H1 (cell line): ENCODE results near the gene NCAM1. TPM values are rescaled to one million over a fixed set of nuclear protein-coding genes. Genes with fewer than 3 reads are reported as not detected.

Experiments used
- CTCF ChIA-PET: fragments of 300-600 bp; sonication (Branson Sonifier 250); formaldehyde crosslinking; loops from one replicate; lab custom pipeline; 2021; ENCODE audit not compliant: partially characterized antibody; lab: Charles Lee
- POLR2A ChIA-PET: fragments of 300-600 bp; sonication (Branson Sonifier 250); formaldehyde crosslinking; loops from one replicate; lab custom pipeline; 2021; ENCODE audit warnings: inconsistent platforms; ENCODE audit not compliant: partially characterized antibody; lab: Charles Lee
- DNase-seq, 2 experiments: peaks; one replicate each; pipeline versions ENCODE4 v3.0.0 to v3.0.0-alpha.2; 2010 to 2022; ENCODE audit warnings: low spot score in 2 of 2, low read depth in 1 of 2, mixed read lengths in 1 of 2
- FAIRE-seq: peaks from 2 replicates; lab custom pipeline; 2011; peaks lifted over from hg19 to GRCh38; lab: Jason Lieb, UNC
- H2AFZ ChIP-seq: 2 replicates; pipeline ENCODE4 v1.8.1; 2012; ENCODE audit warnings: low read length, inconsistent platforms
- H2AK5ac ChIP-seq: 2 replicates; pipeline ENCODE4 v1.6.1; 2013; ENCODE audit warnings: low read depth, low read length
- H2BK120ac ChIP-seq: replicated peaks from 2 replicates; pipeline ENCODE3; 2013; ENCODE audit warnings: low read depth, low read length, inconsistent platforms
- H2BK12ac ChIP-seq: 2 replicates; pipeline ENCODE4 v1.6.1; 2013; ENCODE audit warnings: low read depth, low read length
- H2BK15ac ChIP-seq: 2 replicates; pipeline ENCODE4 v1.6.1; 2013; ENCODE audit warnings: low read length
- H2BK20ac ChIP-seq: 2 replicates; pipeline ENCODE4 v1.6.1; 2013; ENCODE audit warnings: low read length
- H2BK5ac ChIP-seq: 2 replicates; pipeline ENCODE4 v1.6.1; 2013; ENCODE audit warnings: low read depth, low read length
- H3K14ac ChIP-seq: 2 replicates; pipeline ENCODE4 v1.6.1; 2013; ENCODE audit warnings: inconsistent platforms; ENCODE audit not compliant: insufficient read length
- H3K18ac ChIP-seq: 2 replicates; pipeline ENCODE4 v1.6.1; 2013; ENCODE audit warnings: low read length; ENCODE audit errors: extremely low read depth
- H3K23ac ChIP-seq: 2 replicates; pipeline ENCODE4 v1.6.1; 2013; ENCODE audit warnings: inconsistent platforms; ENCODE audit not compliant: insufficient read length
- H3K23me2 ChIP-seq: 2 replicates; pipeline ENCODE4 v1.6.1; 2013; ENCODE audit warnings: low read depth, low read length
- H3K27ac ChIP-seq: 2 replicates; pipeline ENCODE4 v1.6.1; 2011; ENCODE audit warnings: low read depth, low read length, inconsistent platforms
- H3K27me3 ChIP-seq, 4 experiments: replicated peaks in 1 of 4; 1 replicate in 1 of 4; 2 replicates in 3 of 4; pipeline versions ENCODE4 v1.6.1 to v1.8.1; 2011 to 2013; ENCODE audit warnings: low read length in 3 of 4, mild to moderate bottlenecking in 3 of 4, inconsistent platforms in 2 of 4, mixed read lengths in 2 of 4, moderate library complexity in 1 of 4; ENCODE audit not compliant: control insufficient read depth in 3 of 4, insufficient read depth in 3 of 4; ENCODE audit errors: extremely low read depth in 1 of 4
- H3K36me3 ChIP-seq, 4 experiments: 2 replicates each; pipeline versions ENCODE4 v1.6.1 to v1.8.1; 2011 to 2013; ENCODE audit warnings: mild to moderate bottlenecking in 4 of 4, low read length in 3 of 4, moderate library complexity in 2 of 4, control low read depth in 1 of 4, inconsistent platforms in 1 of 4; ENCODE audit not compliant: insufficient read depth in 4 of 4, control insufficient read depth in 2 of 4
- H3K4ac ChIP-seq: replicated peaks from 2 replicates; pipeline ENCODE3; 2013; ENCODE audit warnings: low read length, low read depth, mixed read lengths, inconsistent platforms; ENCODE audit not compliant: insufficient read length
- H3K4me1 ChIP-seq, 4 experiments: replicated peaks in 1 of 4; 1 replicate in 1 of 4; 2 replicates in 3 of 4; pipeline versions ENCODE4 v1.6.1 to v1.8.1; 2011 to 2013; ENCODE audit warnings: low read length in 3 of 4, inconsistent platforms in 2 of 4, mixed read lengths in 1 of 4; ENCODE audit not compliant: insufficient read depth in 4 of 4, control insufficient read depth in 3 of 4
- H3K4me2 ChIP-seq, 2 experiments: 2 replicates each; pipeline versions ENCODE4 v1.6.1 to v1.8.1; 2011 to 2013; ENCODE audit warnings: low read depth in 2 of 2, low read length in 2 of 2, control low read depth in 1 of 2, inconsistent platforms in 1 of 2, mild to moderate bottlenecking in 1 of 2; ENCODE audit not compliant: insufficient read depth in 1 of 2
- H3K4me3 ChIP-seq, 4 experiments: fragments of 200-600, 300-600 bp in 1 of 4; sonication (generic), shearing (Covaris generic), sonication (Bioruptor Twin) in 1 of 4; 2 replicates each; pipeline versions ENCODE4 v1.5.1 to v1.8.1; 2011 to 2016; ENCODE audit warnings: low read length in 4 of 4, low read depth in 3 of 4, control low read depth in 2 of 4, inconsistent platforms in 2 of 4, mild to moderate bottlenecking in 2 of 4, mixed read lengths in 1 of 4, moderate library complexity in 1 of 4; ENCODE audit not compliant: insufficient read depth in 2 of 4; ENCODE audit errors: extremely low read depth in 1 of 4
- H3K56ac ChIP-seq: replicated peaks from 2 replicates; pipeline ENCODE3; 2013; ENCODE audit warnings: low read depth, mild to moderate bottlenecking, mixed read lengths, low read length, inconsistent platforms; ENCODE audit not compliant: insufficient read length
- H3K79me1 ChIP-seq: 2 replicates; pipeline ENCODE4 v1.6.1; 2013; ENCODE audit warnings: low read depth, low read length, control low read depth
- H3K79me2 ChIP-seq, 2 experiments: 2 replicates each; pipeline versions ENCODE4 v1.6.1 to v1.8.1; 2012 to 2013; ENCODE audit warnings: low read length in 2 of 2, mild to moderate bottlenecking in 2 of 2, inconsistent platforms in 1 of 2; ENCODE audit not compliant: insufficient read depth in 2 of 2, control insufficient read depth in 1 of 2
- H3K9ac ChIP-seq, 4 experiments: replicated peaks in 1 of 4; 1 replicate in 1 of 4; 2 replicates in 3 of 4; pipeline versions ENCODE4 v1.6.1 to v1.8.1; 2011 to 2013; ENCODE audit warnings: low read depth in 3 of 4, low read length in 3 of 4, control low read depth in 2 of 4, mild to moderate bottlenecking in 2 of 4, moderate library complexity in 2 of 4, inconsistent platforms in 1 of 4; ENCODE audit errors: extremely low read depth in 1 of 4
- H3K9me3 ChIP-seq, 2 experiments: 2 replicates each; pipeline versions ENCODE4 v1.6.1 to v1.8.1; 2012 to 2013; ENCODE audit warnings: mild to moderate bottlenecking in 2 of 2, moderate library complexity in 2 of 2, control low read depth in 1 of 2, inconsistent platforms in 1 of 2, low read depth in 1 of 2, low read length in 1 of 2, mixed read lengths in 1 of 2; ENCODE audit not compliant: insufficient read depth in 2 of 2
- H4K20me1 ChIP-seq, 2 experiments: replicated peaks in 1 of 2; 2 replicates each; pipeline versions ENCODE3 to v1.8.1; 2011 to 2013; ENCODE audit warnings: inconsistent platforms in 2 of 2, low read length in 2 of 2, mild to moderate bottlenecking in 1 of 2; ENCODE audit not compliant: insufficient read depth in 2 of 2, control insufficient read depth in 1 of 2
- H4K5ac ChIP-seq: 2 replicates; pipeline ENCODE4 v1.6.1; 2013; ENCODE audit warnings: low read length, low read depth, mixed read lengths, inconsistent platforms; ENCODE audit not compliant: insufficient read length
- H4K8ac ChIP-seq: 2 replicates; pipeline ENCODE4 v1.8.0; 2013; ENCODE audit warnings: mild to moderate bottlenecking, moderate library complexity, low read length, inconsistent platforms; ENCODE audit not compliant: insufficient read depth; ENCODE audit errors: extremely low read depth
- H4K91ac ChIP-seq: replicated peaks from 2 replicates; pipeline ENCODE3; 2013; ENCODE audit warnings: low read length, mixed read lengths, inconsistent platforms; ENCODE audit not compliant: insufficient read length
- ATF2 ChIP-seq: IDR thresholded peaks from 2 replicates; pipeline ENCODE4 v1.6.1; 2012; ENCODE audit warnings: low read length, inconsistent platforms
- BRCA1 ChIP-seq: IDR thresholded peaks from 2 replicates; pipeline ENCODE4 v1.6.1; 2012; ENCODE audit warnings: low read depth, low read length, improper control_type of control experiment
- EGR1 ChIP-seq: IDR thresholded peaks from 2 replicates; pipeline ENCODE4 v1.6.1; 2011; ENCODE audit warnings: low read depth, low read length, borderline replicate concordance
- EP300 ChIP-seq, 2 experiments: IDR thresholded peaks; 1 replicate in 1 of 2; 2 replicates in 1 of 2; pipeline ENCODE4 v1.6.1; 2011 to 2012; ENCODE audit warnings: low read depth in 2 of 2, low read length in 2 of 2, mild to moderate bottlenecking in 2 of 2, borderline replicate concordance in 1 of 2, inconsistent platforms in 1 of 2, moderate library complexity in 1 of 2
- GABPA ChIP-seq: IDR thresholded peaks from 2 replicates; pipeline ENCODE4 v1.6.1; 2011; ENCODE audit warnings: mild to moderate bottlenecking, low read length, moderate library complexity, borderline replicate concordance; ENCODE audit not compliant: insufficient read depth
- MAX ChIP-seq: IDR thresholded peaks from 2 replicates; pipeline ENCODE4 v1.6.1; 2012; ENCODE audit warnings: inconsistent platforms
- PHF8 ChIP-seq: fragments of 200-600 bp; sonication (generic); conservative IDR thresholded peaks from 2 replicates; pipeline ENCODE4 v1.7.1; 2012; ENCODE audit warnings: low read depth, mild to moderate bottlenecking, inconsistent platforms, low read length, moderate library complexity
- RAD21 ChIP-seq, 2 experiments: IDR thresholded peaks in 1 of 2; conservative IDR thresholded peaks in 1 of 2; 2 replicates each; pipeline ENCODE4 v1.6.1; 2011; ENCODE audit warnings: low read depth in 2 of 2, low read length in 2 of 2, improper control_type of control experiment in 1 of 2, inconsistent platforms in 1 of 2, mild to moderate bottlenecking in 1 of 2, moderate library complexity in 1 of 2
- SP1 ChIP-seq: IDR thresholded peaks from 2 replicates; pipeline ENCODE4 v1.6.1; 2011; ENCODE audit warnings: low read depth, low read length
- SRF ChIP-seq: IDR thresholded peaks from 2 replicates; pipeline ENCODE4 v1.6.1; 2011; ENCODE audit warnings: mild to moderate bottlenecking, low read depth, low read length, moderate library complexity
- TBP ChIP-seq: IDR thresholded peaks from 2 replicates; pipeline ENCODE4 v1.6.1; 2011; ENCODE audit warnings: low read depth, low read length, improper control_type of control experiment
- ZNF274 ChIP-seq: IDR thresholded peaks from 2 replicates; pipeline ENCODE4 v1.7.0; 2012; ENCODE audit warnings: low read length, borderline replicate concordance; ENCODE audit errors: extremely low read depth
- WGBS, 2 experiments: shearing (Covaris generic) in 1 of 2; methylation state at CpG; one replicate each; pipeline versions ENCODE4 v1.1.6 to v1.1.7; 2013 to 2015; ENCODE audit warnings: low lambda C conversion rate in 2 of 2, mixed read lengths in 2 of 2, inconsistent platforms in 1 of 2, low coverage in 1 of 2, missing lambda C conversion rate in 1 of 2; ENCODE audit not compliant: insufficient replicate concordance in 2 of 2, insufficient coverage in 1 of 2, insufficient read length in 1 of 2; ENCODE audit errors: extremely low coverage in 1 of 2, missing lambda C conversion rate in 1 of 2; 5-methylcytosine and 5-hydroxymethylcytosine counted together
- polyA plus RNA-seq, 7 experiments: library from polyadenylated mRNA; depleted of rRNA in 3 of 7; stranded (reverse) in 5 of 7; unstranded in 2 of 7; fragments of >200 nt in 5 of 7; fragments of 200-250 nt in 2 of 7; gene quantifications; 1 replicate in 5 of 7; 2 replicates in 1 of 7; 4 replicates in 1 of 7; pipeline versions ENCODE4 v1.2.1 to v1.2.3, GENCODE V29; 2011 to 2013; ENCODE audit warnings: missing spikeins in 2 of 7, mixed read lengths in 2 of 7
- total RNA-seq: library from RNA; stranded (reverse); fragmentation: NEBNext Ultra II Directional; extraction: Animal tissue kit (Norgen Biotek cat#: 25700); gene quantifications from 2 replicates; pipeline ENCODE4 v1.2.1, GENCODE V29; 2021

Gene NCAM1
- total and polyA plus RNA-seq, 2 of the 8 experiments (the other 6 are each of a cell fraction or from before 2014, with no cell fraction given), result 3.1 to 4.3 TPM

- FAIRE-seq, result no peak
- Histone ChIP-seq H4K5ac (no peak overlapping the region), H2AK5ac (no peak overlapping the region), H3K9ac (no peak overlapping the region), H2BK20ac (no peak overlapping the region), H3K56ac (no peak overlapping the region), H2BK15ac (no peak overlapping the region), H3K4me1 (peaks cover 0 to 3% (median 0%) of the 10 kb centered on the region in 4 experiments; a peak in 1 of 7 replicates), H3K23ac (no peak overlapping the region), H3K27me3 (no peaks in the 10 kb centered on the region), H3K36me3 (no peaks in the 10 kb centered on the region), H3K4me2 (no peak overlapping the region), H3K18ac (no peak overlapping the region), H3K79me1 (no peaks in the 10 kb centered on the region), H4K20me1 (no peaks in the 10 kb centered on the region), H2BK12ac (no peak overlapping the region), H4K91ac (no peak overlapping the region), H2AFZ (no peak overlapping the region), H3K14ac (no peak overlapping the region), H4K8ac (peak overlapping the region; percentile 72; the same call in 1 of the 2 replicates), H3K4me3 (no peak overlapping the region), H2BK5ac (no peak overlapping the region), H3K79me2 (no peaks in the 10 kb centered on the region), H3K27ac (no peak overlapping the region), H2BK120ac (no peak overlapping the region), H3K4ac (no peak overlapping the region), H3K9me3 (no peaks in the 10 kb centered on the region), H3K23me2 (no peaks in the 10 kb centered on the region)
- WGBS, 2 experiments, result 95% methylated on average over 13 of the region's 13 CpGs; no CpG with 5 or more reads in 1 of the 2 experiments
- POLR2A ChIA-PET, result no interaction called here
- no peak for DNase-seq
- CTCF ChIA-PET, result interaction anchor here (1.4 to 1.5 kb wide), 2 partner anchors 21 to 700 kb away, joined by 3 read pairs; no protein-coding TSS in a partner anchor
- no peak for TF ChIP-seq RAD21 (IDR thresholded peaks at IDR 0.05 in 1 of 2, conservative IDR thresholded peaks at IDR 0.05 in 1 of 2; ENCODE audit: low read depth in 2 of 2, low read length in 2 of 2)
- TF ChIP-seq PHF8, result no peak
- TF ChIP-seq BRCA1, result no peak
- no peak for TF ChIP-seq EP300 (IDR thresholded peaks at IDR 0.05; ENCODE audit: borderline replicate concordance in 1 of 2, low read depth in 2 of 2, low read length in 2 of 2)
- no peak for TF ChIP-seq EGR1
- TF ChIP-seq ATF2, result no peak
- TF ChIP-seq SP1, result no peak
- no peak for TF ChIP-seq ZNF274
- no peak for TF ChIP-seq TBP
- no peak for TF ChIP-seq GABPA
- TF ChIP-seq SRF, result no peak
- no peak for TF ChIP-seq MAX
Measured at GRCh38 chr11:113270080-113270479, 308.9 kb downstream of the NCAM1 start.
